HG02840 (cell line): ENCODE data around the gene OCRL.

Source experiments
- ATAC-seq: cut with Tn5 transposase; IDR thresholded peaks from one replicate; pipeline ENCODE4 v1.9.1; 2021; ENCODE audit warnings: mild to moderate bottlenecking, moderate library complexity, moderate number of reproducible peaks; ENCODE audit not compliant: unreplicated experiment, low FRiP score

Gene OCRL

GRCh38 chrX:129581904-129582303 lies 41.8 kb downstream of the OCRL start:
- no peak for ATAC-seq

GRCh38 chrX:129585167-129585566 lies 45.1 kb downstream of the OCRL start:
- no peak for ATAC-seq

GRCh38 chrX:129585691-129586090 lies 45.6 kb downstream of the OCRL start:
- ATAC-seq: no peak

- no peak for ATAC-seq
Measured at GRCh38 chrX:129586446-129586845, 46.4 kb downstream of the OCRL start.

- ATAC-seq: no peak
Measured at GRCh38 chrX:129590596-129590995, 50.5 kb downstream of the OCRL start.

GRCh38 chrX:129593137-129593536 lies 53.1 kb downstream of the OCRL start:
- no peak for ATAC-seq

GRCh38 chrX:129594781-129595180 lies 54.7 kb downstream of the OCRL start:
- no peak for ATAC-seq

GRCh38 chrX:129596077-129596476 lies 56.0 kb downstream of the OCRL start:
- no peak for ATAC-seq

- ATAC-seq: no peak
Measured at GRCh38 chrX:129597905-129598304, 57.8 kb downstream of the OCRL start.

- no peak for ATAC-seq
Measured at GRCh38 chrX:129599499-129599898, 59.4 kb downstream of the OCRL start.

- ATAC-seq: no peak
Measured at GRCh38 chrX:129599996-129600395, 59.9 kb downstream of the OCRL start.

GRCh38 chrX:129600981-129601424 lies 60.9 kb downstream of the OCRL start:
- no peak for ATAC-seq

GRCh38 chrX:129606918-129607317 lies 66.9 kb downstream of the OCRL start:
- no peak for ATAC-seq

GRCh38 chrX:129608496-129608895 lies 68.4 kb downstream of the OCRL start:
- ATAC-seq: no peak

- ATAC-seq: no peak
Measured at GRCh38 chrX:129609395-129609794, 69.3 kb downstream of the OCRL start.

GRCh38 chrX:129612396-129612795 lies 72.3 kb downstream of the OCRL start:
- ATAC-seq: no peak

GRCh38 chrX:129613596-129613995 lies 73.5 kb downstream of the OCRL start:
- no peak for ATAC-seq

GRCh38 chrX:129614481-129615255 lies 74.6 kb downstream of the OCRL start:
- no peak for ATAC-seq

GRCh38 chrX:129617420-129617819 lies 77.4 kb downstream of the OCRL start:
- no peak for ATAC-seq

GRCh38 chrX:129618997-129619396 lies 78.9 kb downstream of the OCRL start:
- ATAC-seq: no peak

- ATAC-seq: no peak
Measured at GRCh38 chrX:129622757-129623301, 82.8 kb downstream of the OCRL start.

- ATAC-seq: no peak
Measured at GRCh38 chrX:129626026-129626425, 86.0 kb downstream of the OCRL start.
